Osteocyte (in vitro differentiated cells): Measurements from ENCODE around the gene TPSD1. TPM values are rescaled to one million over a fixed set of nuclear protein-coding genes. Genes with fewer than 3 reads are reported as not detected.
"Not testable (repeated sequence)": the region's sequence is repeated elsewhere in the genome, so short reads cannot be mapped to it uniquely, and the experiment has no call there.

Experiments
- DNase-seq: peaks from one replicate; pipeline ENCODE4 v3.0.0; 2021; ENCODE audit warnings: mixed read lengths; ENCODE audit not compliant: unreplicated experiment; ENCODE audit errors: extremely low spot score
- H3K27ac Mint-ChIP-seq: one replicate; pipeline ENCODE4 v1.8.0; 2021; ENCODE audit warnings: mild to moderate bottlenecking, mixed read lengths; ENCODE audit not compliant: unreplicated experiment
- H3K27me3 Mint-ChIP-seq: one replicate; pipeline ENCODE4 v1.8.0; 2021; ENCODE audit warnings: mixed read lengths; ENCODE audit not compliant: unreplicated experiment
- H3K36me3 Mint-ChIP-seq: one replicate; pipeline ENCODE4 v1.8.0; 2021; ENCODE audit warnings: mixed read lengths; ENCODE audit not compliant: unreplicated experiment
- H3K4me1 Mint-ChIP-seq: one replicate; pipeline ENCODE4 v1.8.0; 2021; ENCODE audit warnings: mixed read lengths; ENCODE audit not compliant: unreplicated experiment
- H3K4me3 Mint-ChIP-seq: one replicate; pipeline ENCODE4 v1.8.0; 2021; ENCODE audit warnings: mild to moderate bottlenecking, moderate library complexity, mixed read lengths; ENCODE audit not compliant: unreplicated experiment
- H3K9me3 Mint-ChIP-seq: one replicate; pipeline ENCODE4 v1.8.0; 2021; ENCODE audit warnings: mixed read lengths; ENCODE audit not compliant: unreplicated experiment
- total RNA-seq: library from RNA; stranded (reverse); gene quantifications from 2 replicates; pipeline ENCODE4 v1.2.1, GENCODE V29; 2021
- TF ChIP-seq, protein P1 (sequence below): fragments of 200-600 bp; sonication (generic); IDR thresholded peaks from 2 replicates; pipeline ENCODE4 v1.5.0; 2021; ENCODE audit warnings: antibody characterized with exemption, mild to moderate bottlenecking, moderate library complexity

The TPSD1 gene
- total RNA-seq, 1 donor from 2014 or later: not detected

DNA sequence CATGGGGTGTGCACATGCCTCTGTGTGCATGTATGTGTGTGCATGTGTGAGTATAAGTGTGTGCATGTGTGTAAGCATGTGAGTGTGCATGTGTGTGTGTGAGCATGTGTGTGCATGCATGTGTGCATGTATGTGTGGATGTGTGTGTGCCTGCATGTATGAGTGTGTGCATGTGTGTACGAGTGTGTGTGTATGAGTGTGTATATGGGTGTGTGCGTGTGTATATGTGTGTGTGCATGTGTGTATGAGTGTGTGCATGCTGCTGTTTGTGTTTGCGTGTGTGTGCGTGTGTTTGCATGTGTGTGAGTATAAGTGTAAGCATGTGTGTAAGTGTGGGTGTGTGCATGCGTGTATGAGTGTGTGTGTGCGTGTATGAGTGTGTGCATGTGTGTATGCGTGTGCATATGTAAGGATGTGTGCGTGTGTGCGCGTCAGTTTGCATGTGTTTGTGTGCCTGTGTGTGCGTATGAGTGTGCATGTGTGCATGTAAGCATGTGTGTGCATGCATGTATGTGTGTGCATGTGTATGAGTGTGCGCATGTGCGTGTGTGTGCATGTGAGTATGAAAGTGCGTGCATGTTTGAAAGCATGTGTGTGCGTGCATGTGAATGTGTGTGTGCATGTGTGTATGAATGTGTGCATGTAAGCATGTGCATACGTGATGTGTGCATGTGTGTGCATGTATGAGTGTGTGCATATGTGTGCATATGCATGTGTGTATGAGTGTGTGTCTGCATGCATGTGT, 8.6 kb downstream of the TPSD1 start:
- TF ChIP-seq, protein P1, sequence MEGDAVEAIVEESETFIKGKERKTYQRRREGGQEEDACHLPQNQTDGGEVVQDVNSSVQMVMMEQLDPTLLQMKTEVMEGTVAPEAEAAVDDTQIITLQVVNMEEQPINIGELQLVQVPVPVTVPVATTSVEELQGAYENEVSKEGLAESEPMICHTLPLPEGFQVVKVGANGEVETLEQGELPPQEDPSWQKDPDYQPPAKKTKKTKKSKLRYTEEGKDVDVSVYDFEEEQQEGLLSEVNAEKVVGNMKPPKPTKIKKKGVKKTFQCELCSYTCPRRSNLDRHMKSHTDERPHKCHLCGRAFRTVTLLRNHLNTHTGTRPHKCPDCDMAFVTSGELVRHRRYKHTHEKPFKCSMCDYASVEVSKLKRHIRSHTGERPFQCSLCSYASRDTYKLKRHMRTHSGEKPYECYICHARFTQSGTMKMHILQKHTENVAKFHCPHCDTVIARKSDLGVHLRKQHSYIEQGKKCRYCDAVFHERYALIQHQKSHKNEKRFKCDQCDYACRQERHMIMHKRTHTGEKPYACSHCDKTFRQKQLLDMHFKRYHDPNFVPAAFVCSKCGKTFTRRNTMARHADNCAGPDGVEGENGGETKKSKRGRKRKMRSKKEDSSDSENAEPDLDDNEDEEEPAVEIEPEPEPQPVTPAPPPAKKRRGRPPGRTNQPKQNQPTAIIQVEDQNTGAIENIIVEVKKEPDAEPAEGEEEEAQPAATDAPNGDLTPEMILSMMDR: no peak
- H3K9me3 Mint-ChIP-seq: no peaks in the 10 kb centered on the region
- no peak overlapping the region for H3K27ac Mint-ChIP-seq
- no peak overlapping the region for H3K4me3 Mint-ChIP-seq
- H3K27me3 Mint-ChIP-seq: peaks cover 16% of the 10 kb centered on the region
- H3K4me1 Mint-ChIP-seq: no peaks in the 10 kb centered on the region
- no peaks in the 10 kb centered on the region for H3K36me3 Mint-ChIP-seq
- no peak for DNase-seq

DNA sequence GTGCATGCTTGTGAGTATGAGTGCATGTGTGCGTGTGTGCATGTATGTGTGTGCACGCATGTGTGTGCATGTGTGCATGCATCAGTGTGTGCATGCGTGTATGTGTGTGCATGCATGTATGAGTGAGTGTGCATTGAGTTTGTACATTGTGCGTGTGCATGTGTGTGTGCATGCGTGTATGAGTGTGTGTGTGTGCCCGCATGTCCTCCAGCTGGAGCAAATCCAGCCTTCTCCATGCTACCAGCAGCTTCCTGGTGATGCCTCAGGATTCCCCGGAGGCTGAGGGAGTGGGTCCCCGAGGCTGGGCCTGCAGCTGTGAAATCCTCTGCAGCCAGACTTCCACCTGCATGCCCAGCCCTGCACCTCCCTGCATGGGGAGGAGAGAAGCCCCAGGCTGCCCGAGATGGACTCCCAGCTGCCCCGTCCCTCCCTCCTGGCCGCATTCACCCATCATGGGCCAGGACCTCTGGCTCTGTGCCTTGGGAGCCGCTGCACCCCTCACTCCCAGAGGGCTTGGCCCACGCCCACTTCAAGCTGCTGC, 9.3 kb downstream of the TPSD1 start:
- no peaks in the 10 kb centered on the region for H3K36me3 Mint-ChIP-seq
- no peaks in the 10 kb centered on the region for H3K9me3 Mint-ChIP-seq
- H3K4me3 Mint-ChIP-seq: no peak overlapping the region
- DNase-seq: no peak
- H3K27ac Mint-ChIP-seq: no peak overlapping the region
- TF ChIP-seq, protein P1: no peak
- peaks cover 16% of the 10 kb centered on the region for H3K27me3 Mint-ChIP-seq
- H3K4me1 Mint-ChIP-seq: no peaks in the 10 kb centered on the region

DNA sequence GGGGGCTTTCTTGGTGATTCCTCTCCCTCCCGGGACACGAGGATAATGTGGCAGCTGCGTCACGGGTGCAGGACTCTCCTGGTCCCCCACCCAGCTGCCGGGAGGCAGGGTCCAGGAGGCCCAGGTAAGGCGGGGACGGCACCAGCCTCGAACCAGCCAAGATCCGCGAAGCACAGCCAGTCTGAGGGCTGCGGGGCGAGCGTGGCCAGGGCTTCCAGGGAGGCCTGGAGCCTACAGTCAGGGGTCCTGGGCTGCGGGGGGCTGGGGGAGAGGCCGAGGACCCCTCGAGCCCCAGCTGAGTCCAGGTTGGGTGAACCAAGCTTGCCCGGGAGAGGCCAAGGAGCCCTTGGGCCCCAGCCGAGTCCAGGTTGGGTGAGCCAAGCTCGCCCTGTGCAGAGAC, 10.0 kb downstream of the TPSD1 start:
- H3K4me1 Mint-ChIP-seq: no peaks in the 10 kb centered on the region

DNA sequence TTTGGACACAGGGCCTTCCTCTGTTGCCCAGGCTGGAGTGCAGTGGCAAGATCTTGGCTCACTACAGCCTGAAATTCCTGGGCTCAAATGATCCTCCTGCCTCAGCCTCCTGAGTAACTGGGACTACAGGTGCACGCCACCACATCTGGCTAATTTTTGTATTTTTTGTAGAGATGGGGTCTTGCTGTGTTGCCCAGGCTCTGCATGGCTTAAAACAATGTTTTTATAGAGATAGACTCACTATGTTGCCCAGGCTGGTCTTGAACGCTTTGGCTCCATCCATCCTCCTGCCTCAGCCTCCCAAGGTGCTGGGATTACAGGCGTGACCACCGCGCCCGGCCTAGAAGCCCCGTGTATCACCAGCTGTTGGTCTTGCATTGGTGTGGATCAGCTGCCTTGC, 13.5 kb downstream of the TPSD1 start:
- not testable (repeated sequence) for H3K27ac Mint-ChIP-seq, DNase-seq, H3K36me3 Mint-ChIP-seq, H3K9me3 Mint-ChIP-seq, H3K4me3 Mint-ChIP-seq
- peaks cover 11% of the 10 kb centered on the region for H3K27me3 Mint-ChIP-seq
- H3K4me1 Mint-ChIP-seq: peaks cover 10% of the 10 kb centered on the region

More for the DNA sequence above, 10.0 kb downstream of the TPSD1 start:
- peaks cover 15% of the 10 kb centered on the region for H3K27me3 Mint-ChIP-seq
- no peak overlapping the region for H3K27ac Mint-ChIP-seq
- no peak overlapping the region for H3K4me3 Mint-ChIP-seq
- DNase-seq: no peak
- H3K36me3 Mint-ChIP-seq: no peaks in the 10 kb centered on the region
- TF ChIP-seq, protein P1: no peak
- H3K9me3 Mint-ChIP-seq: no peaks in the 10 kb centered on the region

DNA sequence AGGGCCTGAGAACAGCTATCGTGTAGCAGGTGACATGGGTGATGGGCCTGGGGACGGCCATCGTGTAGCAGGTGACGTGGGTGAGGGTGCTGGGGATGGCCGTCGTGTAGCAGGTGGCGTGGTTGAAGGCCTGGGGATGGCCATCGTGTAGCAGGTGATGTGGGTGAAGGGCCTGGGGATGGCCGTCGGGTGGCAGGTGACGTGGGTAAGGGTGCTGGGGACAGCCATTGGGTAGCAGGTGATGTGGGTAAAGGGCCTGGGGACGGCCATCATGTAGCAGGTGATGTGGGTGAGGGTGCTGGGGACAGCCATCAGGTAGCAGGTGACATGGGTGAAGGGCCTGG, 15.5 kb downstream of the TPSD1 start:
- Mint-ChIP-seq H3K27ac (no peak overlapping the region), H3K27me3 (peaks cover 12% of the 10 kb centered on the region), H3K9me3 (no peaks in the 10 kb centered on the region), H3K4me1 (peaks cover 10% of the 10 kb centered on the region), H3K4me3 (no peak overlapping the region), H3K36me3 (no peaks in the 10 kb centered on the region)
- DNase-seq: no peak
- TF ChIP-seq, protein P1: no peak

DNA sequence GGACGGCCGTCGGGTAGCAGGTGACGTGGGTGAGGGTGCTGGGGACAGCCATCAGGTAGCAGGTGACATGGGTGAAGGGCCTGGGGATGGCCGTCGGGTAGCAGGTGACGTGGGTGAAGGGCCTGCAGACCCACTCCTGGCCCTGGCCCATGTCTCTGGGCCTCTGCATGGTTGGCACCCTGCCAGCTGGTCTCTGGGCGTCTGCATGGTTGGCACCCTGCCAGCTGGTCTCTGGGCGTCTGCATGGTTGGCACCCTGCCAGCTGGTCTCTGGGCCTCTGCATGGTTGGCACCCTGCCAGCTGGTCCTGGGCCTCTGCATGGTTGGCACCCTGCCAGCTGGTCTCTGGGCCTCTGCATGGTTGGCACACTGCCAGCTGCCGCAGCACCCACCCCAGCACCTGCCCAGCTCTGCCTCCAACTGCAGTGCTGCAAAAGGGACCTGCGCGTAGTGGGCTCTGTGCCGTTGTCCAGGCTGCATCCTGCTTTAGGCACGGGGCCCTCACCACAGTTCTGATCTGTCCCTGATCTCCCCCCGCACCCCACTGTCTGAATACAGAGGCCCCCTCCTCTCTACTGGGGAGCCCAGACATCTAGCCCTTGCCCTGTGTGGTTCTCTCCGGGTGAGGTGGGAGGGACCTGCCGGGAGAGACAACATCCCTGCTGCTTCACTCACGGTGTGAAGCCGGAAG, 16.0 kb downstream of the TPSD1 start:
- not testable (repeated sequence) for H3K9me3 Mint-ChIP-seq, H3K4me3 Mint-ChIP-seq, H3K27ac Mint-ChIP-seq, H3K36me3 Mint-ChIP-seq
- Mint-ChIP-seq H3K4me1 (peaks cover 10% of the 10 kb centered on the region), H3K27me3 (peaks cover 12% of the 10 kb centered on the region)
- peak; percentile 91 for DNase-seq
